Ascending aorta (tissue), 2 donors: Measurements from ENCODE around the gene VPS35L. TPM values are rescaled to one million over a fixed set of nuclear protein-coding genes. Genes with fewer than 3 reads are reported as not detected.
A peak's percentile ranks its signal among the peaks of the same experiment; 100 is the strongest.

Source experiments
- DNase-seq, 2 donors: peaks; one replicate each; pipeline ENCODE4 v3.0.0-alpha.2; 2019; ENCODE audit warnings: low spot score in 2 of 2
- H3K27ac ChIP-seq, 2 donors: fragments of 200-600 bp; sonication (generic); one replicate each; pipeline ENCODE4 v1.5.1; 2016 to 2017; ENCODE audit warnings: mild to moderate bottlenecking in 1 of 2
- H3K27me3 ChIP-seq: fragments of 200-600 bp; sonication (generic); one replicate; pipeline ENCODE4 v1.5.1; 2017
- H3K36me3 ChIP-seq, 2 donors: fragments of 200-600 bp; sonication (generic); one replicate each; pipeline ENCODE4 v1.5.1; 2016
- H3K4me1 ChIP-seq, 2 donors: fragments of 200-600 bp; sonication (generic); one replicate each; pipeline ENCODE4 v1.5.1; 2016 to 2017; ENCODE audit warnings: mild to moderate bottlenecking in 1 of 2
- H3K4me3 ChIP-seq, 2 donors: fragments of 200-600 bp; sonication (generic); one replicate each; pipeline ENCODE4 v1.5.1; 2016 to 2017; ENCODE audit warnings: mild to moderate bottlenecking in 1 of 2
- H3K9me3 ChIP-seq, 2 donors: fragments of 200-600 bp; sonication (generic); one replicate each; pipeline ENCODE4 v1.5.1; 2016
- CTCF ChIP-seq, 3 experiments: fragments of 200-600 bp in 2 of 3; fragments of 450-650 bp in 1 of 3; sonication (generic) in 2 of 3; IDR thresholded peaks; one replicate each; pipeline ENCODE4 v1.5.1; 2016 to 2019; ENCODE audit warnings: antibody characterized with exemption in 3 of 3, mild to moderate bottlenecking in 1 of 3, moderate library complexity in 1 of 3
- intact Hi-C: fragments of 100-400 bp; cut with DNase I; formaldehyde crosslinking; loops from one replicate; pipeline ENCODE4 v1.15.1; 2023
- total RNA-seq: library from RNA; depleted of rRNA; stranded (reverse); fragments of >200 nt; gene quantifications from one replicate; pipeline ENCODE4 v1.1.0, GENCODE V29; 2016

The VPS35L gene
- total RNA-seq, 1 donor from 2014 or later: 44.4 TPM

GRCh38 chr16:19513377-19514053, 42.0 kb upstream of the VPS35L start:
- H3K9me3 ChIP-seq: no peaks in the 10 kb centered on the region
- H3K36me3 ChIP-seq: peaks cover 7 to 41% of the 10 kb centered on the region in 2 donors
- intact Hi-C loops: no loop called here
- H3K4me3 ChIP-seq: no peak overlapping the region
- DNase-seq: no peak
- no peaks in the 10 kb centered on the region for H3K27me3 ChIP-seq
- no peak overlapping the region for H3K27ac ChIP-seq
- no peaks in the 10 kb centered on the region for H3K4me1 ChIP-seq
- TF ChIP-seq CTCF (IDR thresholded peaks at IDR 0.05): no peak

GRCh38 chr16:19515757-19516156, 39.7 kb upstream of the VPS35L start:
- peaks cover 7 to 21% of the 10 kb centered on the region in 2 donors for H3K36me3 ChIP-seq
- peaks cover 6 to 16% of the 10 kb centered on the region in 2 donors for H3K4me1 ChIP-seq
- no peak overlapping the region for H3K4me3 ChIP-seq

GRCh38 chr16:19517424-19518089, 37.9 kb upstream of the VPS35L start:
- no peak for DNase-seq
- H3K4me3 ChIP-seq: no peak overlapping the region
- no peaks in the 10 kb centered on the region for H3K9me3 ChIP-seq
- H3K27ac ChIP-seq: no peak overlapping the region
- intact Hi-C loops: no loop called here
- no peaks in the 10 kb centered on the region for H3K27me3 ChIP-seq
- TF ChIP-seq CTCF (IDR thresholded peaks at IDR 0.05): no peak
- peaks cover 7 to 14% of the 10 kb centered on the region in 2 donors for H3K36me3 ChIP-seq
- H3K4me1 ChIP-seq: peaks cover 6 to 21% of the 10 kb centered on the region in 2 donors

More at GRCh38 chr16:19515757-19516156, 39.7 kb upstream of the VPS35L start:
- DNase-seq: no peak
- Histone ChIP-seq H3K9me3 (no peaks in the 10 kb centered on the region), H3K27me3 (no peaks in the 10 kb centered on the region), H3K27ac (no peak overlapping the region)
- TF ChIP-seq CTCF (IDR thresholded peaks at IDR 0.05): no peak
- intact Hi-C loops: no loop called here

- no peak for TF ChIP-seq CTCF (IDR thresholded peaks at IDR 0.05)
- Histone ChIP-seq H3K4me1 (peaks cover 6 to 26% of the 10 kb centered on the region in 2 donors), H3K36me3 (peaks cover 7 to 14% of the 10 kb centered on the region in 2 donors), H3K4me3 (no peak overlapping the region), H3K27ac (no peak overlapping the region), H3K9me3 (no peaks in the 10 kb centered on the region), H3K27me3 (no peaks in the 10 kb centered on the region)
- intact Hi-C loops: no loop called here
- DNase-seq: no peak
Measured at GRCh38 chr16:19518388-19518787, 37.1 kb upstream of the VPS35L start.

- peaks cover 7 to 10% of the 10 kb centered on the region in 2 donors for H3K36me3 ChIP-seq
- peak overlapping the region; percentile 82 to 89 for H3K4me3 ChIP-seq
- intact Hi-C loops: loop anchor here (5.0 kb wide), 1 partner anchor 434 kb away; no protein-coding TSS in a partner anchor
- TF ChIP-seq CTCF (IDR thresholded peaks at IDR 0.05): no peak
- no peaks in the 10 kb centered on the region for H3K9me3 ChIP-seq
- H3K4me1 ChIP-seq: peaks cover 6 to 31% of the 10 kb centered on the region in 2 donors
- no peak for DNase-seq
- H3K27me3 ChIP-seq: no peaks in the 10 kb centered on the region
- H3K27ac ChIP-seq: peak overlapping the region; percentile 85 to 91
Measured at GRCh38 chr16:19520861-19521331, 34.6 kb upstream of the VPS35L start.
